DND-41 (cell line): ENCODE measurements around the gene GSE1.

Experiments used
- ATAC-seq: fragments of 200-7000 bp; cut with Tn5 transposase; 3 replicates; pipeline ENCODE4 v1.9.1; 2021; ENCODE audit warnings: low read depth; ENCODE audit not compliant: insufficient read depth
- DNase-seq: peaks from one replicate; pipeline ENCODE4 v3.0.0-alpha.2; 2020
- H2AFZ ChIP-seq: 2 replicates; pipeline ENCODE4 v1.6.0; 2012; ENCODE audit warnings: low read depth, low read length
- H3K27ac ChIP-seq: 2 replicates; pipeline ENCODE4 v1.5.1; 2012; ENCODE audit warnings: low read length, inconsistent platforms
- H3K27me3 ChIP-seq: fragments of 200-600 bp; sonication (generic); 2 replicates; pipeline ENCODE4 v1.6.0; 2012; ENCODE audit warnings: low read length, mild to moderate bottlenecking, inconsistent platforms; ENCODE audit not compliant: insufficient read depth, poor library complexity
- H3K36me3 ChIP-seq: 2 replicates; pipeline ENCODE4 v1.5.1; 2012; ENCODE audit warnings: low read length, inconsistent platforms; ENCODE audit not compliant: insufficient read depth
- H3K4me1 ChIP-seq: 2 replicates; pipeline ENCODE4 v1.5.1; 2012; ENCODE audit warnings: mild to moderate bottlenecking, low read length; ENCODE audit not compliant: insufficient read depth
- H3K4me2 ChIP-seq: 2 replicates; pipeline ENCODE4 v1.6.0; 2012; ENCODE audit warnings: mild to moderate bottlenecking, moderate library complexity, low read length, inconsistent platforms; ENCODE audit not compliant: insufficient read depth
- H3K4me3 ChIP-seq, 2 experiments: fragments of 200-600 bp in 1 of 2; shearing (Covaris generic) in 1 of 2; 2 replicates each; pipeline ENCODE4 v1.5.1; 2012 to 2016; ENCODE audit warnings: inconsistent platforms in 2 of 2, low read length in 2 of 2, mild to moderate bottlenecking in 2 of 2, low read depth in 1 of 2, moderate library complexity in 1 of 2
- H3K79me2 ChIP-seq: 2 replicates; pipeline ENCODE4 v1.6.0; 2012; ENCODE audit warnings: low read length, inconsistent platforms; ENCODE audit not compliant: insufficient read depth
- H3K9ac ChIP-seq: 2 replicates; pipeline ENCODE4 v1.6.0; 2012; ENCODE audit warnings: low read depth, mild to moderate bottlenecking, inconsistent platforms, low read length, moderate library complexity
- H3K9me3 ChIP-seq: 2 replicates; pipeline ENCODE4 v1.5.1; 2012; ENCODE audit warnings: low read length, moderate library complexity, mild to moderate bottlenecking, inconsistent platforms; ENCODE audit not compliant: insufficient read depth, severe bottlenecking
- H4K20me1 ChIP-seq: 2 replicates; pipeline ENCODE4 v1.6.0; 2012; ENCODE audit warnings: low read length; ENCODE audit not compliant: insufficient read depth
- EZH2 ChIP-seq: IDR thresholded peaks from 3 replicates; pipeline ENCODE4 v1.6.1; 2012; ENCODE audit warnings: borderline replicate concordance, low read depth, mild to moderate bottlenecking, moderate library complexity, low read length, inconsistent platforms; ENCODE audit not compliant: severe bottlenecking
- TF ChIP-seq, protein P1 (sequence below): IDR thresholded peaks from 2 replicates; pipeline ENCODE4 v1.5.1; 2012; ENCODE audit warnings: borderline replicate concordance, low read length, moderate library complexity, mild to moderate bottlenecking; ENCODE audit not compliant: poor library complexity, severe bottlenecking; ENCODE audit errors: extremely low read depth

The GSE1 gene

DNA sequence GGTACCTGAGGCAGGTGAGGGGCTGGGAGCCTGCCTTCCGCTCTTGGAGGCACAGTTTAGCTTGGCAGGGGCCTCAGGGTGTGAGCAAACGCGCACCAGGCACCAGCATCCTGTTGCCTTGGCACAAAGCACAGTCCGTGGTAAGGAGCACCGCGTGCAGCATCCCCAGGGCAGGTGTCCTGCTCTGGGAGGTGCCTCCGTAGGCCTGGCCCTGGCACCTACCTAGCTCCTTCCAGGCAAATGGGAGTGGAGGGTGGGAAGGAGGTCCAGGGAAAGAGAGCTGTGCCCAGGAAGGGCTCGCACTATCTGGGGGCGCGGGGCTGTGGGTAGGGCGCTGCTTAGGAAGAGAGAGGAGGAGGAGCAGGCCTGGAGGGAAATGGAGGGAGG, 3.1 kb upstream of the GSE1 start:
- H3K4me2 ChIP-seq: peak overlapping the region; percentile 95
- no peaks in the 10 kb centered on the region for H3K9me3 ChIP-seq
- ATAC-seq: peak; percentile 10
- peak overlapping the region; percentile 77 for H3K27ac ChIP-seq
- peaks cover 71% of the 10 kb centered on the region for H3K79me2 ChIP-seq
- peaks cover 16% of the 10 kb centered on the region; the same call in 1 of the 2 replicates for H3K36me3 ChIP-seq
- no peaks in the 10 kb centered on the region for H3K27me3 ChIP-seq
- TF ChIP-seq, protein P1, sequence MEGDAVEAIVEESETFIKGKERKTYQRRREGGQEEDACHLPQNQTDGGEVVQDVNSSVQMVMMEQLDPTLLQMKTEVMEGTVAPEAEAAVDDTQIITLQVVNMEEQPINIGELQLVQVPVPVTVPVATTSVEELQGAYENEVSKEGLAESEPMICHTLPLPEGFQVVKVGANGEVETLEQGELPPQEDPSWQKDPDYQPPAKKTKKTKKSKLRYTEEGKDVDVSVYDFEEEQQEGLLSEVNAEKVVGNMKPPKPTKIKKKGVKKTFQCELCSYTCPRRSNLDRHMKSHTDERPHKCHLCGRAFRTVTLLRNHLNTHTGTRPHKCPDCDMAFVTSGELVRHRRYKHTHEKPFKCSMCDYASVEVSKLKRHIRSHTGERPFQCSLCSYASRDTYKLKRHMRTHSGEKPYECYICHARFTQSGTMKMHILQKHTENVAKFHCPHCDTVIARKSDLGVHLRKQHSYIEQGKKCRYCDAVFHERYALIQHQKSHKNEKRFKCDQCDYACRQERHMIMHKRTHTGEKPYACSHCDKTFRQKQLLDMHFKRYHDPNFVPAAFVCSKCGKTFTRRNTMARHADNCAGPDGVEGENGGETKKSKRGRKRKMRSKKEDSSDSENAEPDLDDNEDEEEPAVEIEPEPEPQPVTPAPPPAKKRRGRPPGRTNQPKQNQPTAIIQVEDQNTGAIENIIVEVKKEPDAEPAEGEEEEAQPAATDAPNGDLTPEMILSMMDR: no peak
- TF ChIP-seq EZH2: no peak
- H3K4me3 ChIP-seq: peak overlapping the region in 1 of 2 experiments; percentile 47; a peak in 2 of 4 replicates
- peak; percentile 67 for DNase-seq
- peak overlapping the region; percentile 63 for H2AFZ ChIP-seq
- H4K20me1 ChIP-seq: peaks cover 69% of the 10 kb centered on the region
- peak overlapping the region; percentile 90 for H3K9ac ChIP-seq
- H3K4me1 ChIP-seq: peaks cover 86% of the 10 kb centered on the region

DNA sequence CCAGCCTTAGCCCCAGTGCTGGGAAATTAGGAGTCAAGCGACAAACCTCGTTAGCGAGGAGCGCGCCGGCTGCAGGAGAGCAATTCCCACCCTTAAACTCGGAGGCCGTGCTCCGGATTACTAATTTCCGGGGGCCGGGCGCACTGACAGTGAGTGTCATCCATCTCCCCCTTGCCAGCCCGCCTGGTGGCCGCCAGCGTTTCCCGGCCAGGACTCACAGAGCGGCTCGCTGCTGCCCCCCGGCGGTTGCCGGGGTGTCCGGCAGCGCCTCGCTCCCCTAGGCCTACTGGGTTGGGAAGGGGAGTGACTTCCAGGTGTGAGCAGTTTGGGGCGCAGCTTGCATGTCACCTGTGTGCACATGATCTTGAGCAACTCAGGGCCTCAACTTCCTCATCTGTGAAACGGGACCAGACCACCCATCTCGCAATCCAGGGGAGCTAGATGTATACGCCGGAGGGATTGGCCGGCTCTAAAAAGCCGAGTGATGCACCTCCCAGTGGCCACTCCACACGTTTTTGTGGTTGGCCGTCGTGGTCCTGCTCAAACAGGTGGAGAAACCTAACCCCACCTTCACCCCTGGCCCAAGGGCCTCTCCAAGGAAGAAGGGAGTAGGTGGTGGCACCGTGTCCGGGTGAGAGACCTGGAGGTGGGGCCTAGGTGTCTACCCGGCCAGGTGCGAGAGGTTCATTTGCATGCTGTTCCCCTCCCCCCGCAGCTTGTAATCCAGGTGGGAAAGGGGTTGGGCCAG, 2.5 kb upstream of the GSE1 start:
- Histone ChIP-seq H2AFZ (peak overlapping the region; percentile 63), H3K9me3 (no peaks in the 10 kb centered on the region), H3K79me2 (peaks cover 71% of the 10 kb centered on the region), H3K4me1 (peaks cover 86% of the 10 kb centered on the region), H3K9ac (peak overlapping the region; percentile 90), H3K4me2 (peak overlapping the region; percentile 95), H3K36me3 (peaks cover 11% of the 10 kb centered on the region; the same call in 1 of the 2 replicates), H3K4me3 (peak overlapping the region; percentile 38 to 63; a peak in 3 of 4 replicates), H4K20me1 (peaks cover 69% of the 10 kb centered on the region), H3K27ac (peak overlapping the region; percentile 86), H3K27me3 (no peaks in the 10 kb centered on the region)
- TF ChIP-seq, protein P1: peak; percentile 98
- no peak for TF ChIP-seq EZH2
- DNase-seq: peak; percentile 92
- ATAC-seq: peak; percentile 62

DNA sequence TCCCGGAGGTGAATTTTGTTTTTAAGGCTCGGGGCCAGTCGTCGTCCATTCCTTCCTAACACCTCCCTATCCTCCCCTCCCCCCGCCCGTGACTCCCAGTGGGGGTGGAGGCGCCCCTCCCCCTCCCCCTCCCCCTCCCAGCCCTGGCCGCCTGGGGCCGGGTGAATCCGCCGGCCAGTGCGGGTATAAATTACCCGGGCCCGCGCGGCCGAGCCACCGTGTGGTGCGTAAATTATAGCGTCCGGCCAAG, 2.0 kb upstream of the GSE1 start:
- Histone ChIP-seq H3K27ac (peak overlapping the region; percentile 86), H2AFZ (peak overlapping the region; percentile 68; the same call in 1 of the 2 replicates), H4K20me1 (peaks cover 69% of the 10 kb centered on the region), H3K9me3 (no peaks in the 10 kb centered on the region), H3K79me2 (peaks cover 71% of the 10 kb centered on the region), H3K36me3 (peaks cover 7% of the 10 kb centered on the region; the same call in 1 of the 2 replicates), H3K4me1 (peaks cover 86% of the 10 kb centered on the region), H3K4me3 (peak overlapping the region; percentile 38 to 63; a peak in 3 of 4 replicates), H3K4me2 (peak overlapping the region; percentile 95), H3K9ac (peak overlapping the region; percentile 90), H3K27me3 (no peaks in the 10 kb centered on the region)
- no peak for ATAC-seq
- TF ChIP-seq EZH2: no peak
- TF ChIP-seq, protein P1: no peak
- DNase-seq: no peak
